ENCODE data around the gene SPRR5. TPM values are rescaled to one million over a fixed set of nuclear protein-coding genes. Genes with fewer than 3 reads are reported as not detected.

Gene SPRR5
- total and polyA plus RNA-seq, 2 experiments from 2014 or later: not detected

DNA sequence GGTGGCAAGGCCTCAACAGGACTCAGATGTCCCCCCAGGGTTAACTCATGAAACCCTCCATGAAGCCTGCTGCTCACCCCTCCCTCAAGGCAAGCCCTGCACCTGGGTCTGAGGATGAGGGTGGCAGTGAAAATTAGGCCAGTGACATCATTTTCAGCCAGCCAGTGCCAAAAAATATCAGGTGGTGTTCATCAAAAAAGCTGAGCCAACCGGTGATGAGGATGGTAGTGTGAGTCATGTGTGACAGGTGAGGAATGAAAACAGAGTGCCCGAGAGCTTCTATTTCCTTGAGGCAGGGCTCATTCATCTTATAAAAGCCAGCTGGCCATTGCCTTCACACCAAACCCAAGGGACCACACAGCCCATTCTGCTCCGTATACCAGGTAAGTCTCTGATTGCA is 36.7 kb downstream of the SPRR5 start, which contains the start of gene SPRR1A:
Gene SPRR1A (plus strand): TSS at position 339 of the 400 bp plus-strand sequence. CDS start 1,150 bp downstream, outside the sequence.
- H3K4me1 Mint-ChIP-seq: peaks cover 4% of the 10 kb centered on the region; the same call in 2 of the 3 replicates
- H3K27me3 Mint-ChIP-seq (ENCODE audit: insufficient read depth, low read depth, poor library complexity): peaks cover 13% of the 10 kb centered on the region
- TF ChIP-seq, protein P1, sequence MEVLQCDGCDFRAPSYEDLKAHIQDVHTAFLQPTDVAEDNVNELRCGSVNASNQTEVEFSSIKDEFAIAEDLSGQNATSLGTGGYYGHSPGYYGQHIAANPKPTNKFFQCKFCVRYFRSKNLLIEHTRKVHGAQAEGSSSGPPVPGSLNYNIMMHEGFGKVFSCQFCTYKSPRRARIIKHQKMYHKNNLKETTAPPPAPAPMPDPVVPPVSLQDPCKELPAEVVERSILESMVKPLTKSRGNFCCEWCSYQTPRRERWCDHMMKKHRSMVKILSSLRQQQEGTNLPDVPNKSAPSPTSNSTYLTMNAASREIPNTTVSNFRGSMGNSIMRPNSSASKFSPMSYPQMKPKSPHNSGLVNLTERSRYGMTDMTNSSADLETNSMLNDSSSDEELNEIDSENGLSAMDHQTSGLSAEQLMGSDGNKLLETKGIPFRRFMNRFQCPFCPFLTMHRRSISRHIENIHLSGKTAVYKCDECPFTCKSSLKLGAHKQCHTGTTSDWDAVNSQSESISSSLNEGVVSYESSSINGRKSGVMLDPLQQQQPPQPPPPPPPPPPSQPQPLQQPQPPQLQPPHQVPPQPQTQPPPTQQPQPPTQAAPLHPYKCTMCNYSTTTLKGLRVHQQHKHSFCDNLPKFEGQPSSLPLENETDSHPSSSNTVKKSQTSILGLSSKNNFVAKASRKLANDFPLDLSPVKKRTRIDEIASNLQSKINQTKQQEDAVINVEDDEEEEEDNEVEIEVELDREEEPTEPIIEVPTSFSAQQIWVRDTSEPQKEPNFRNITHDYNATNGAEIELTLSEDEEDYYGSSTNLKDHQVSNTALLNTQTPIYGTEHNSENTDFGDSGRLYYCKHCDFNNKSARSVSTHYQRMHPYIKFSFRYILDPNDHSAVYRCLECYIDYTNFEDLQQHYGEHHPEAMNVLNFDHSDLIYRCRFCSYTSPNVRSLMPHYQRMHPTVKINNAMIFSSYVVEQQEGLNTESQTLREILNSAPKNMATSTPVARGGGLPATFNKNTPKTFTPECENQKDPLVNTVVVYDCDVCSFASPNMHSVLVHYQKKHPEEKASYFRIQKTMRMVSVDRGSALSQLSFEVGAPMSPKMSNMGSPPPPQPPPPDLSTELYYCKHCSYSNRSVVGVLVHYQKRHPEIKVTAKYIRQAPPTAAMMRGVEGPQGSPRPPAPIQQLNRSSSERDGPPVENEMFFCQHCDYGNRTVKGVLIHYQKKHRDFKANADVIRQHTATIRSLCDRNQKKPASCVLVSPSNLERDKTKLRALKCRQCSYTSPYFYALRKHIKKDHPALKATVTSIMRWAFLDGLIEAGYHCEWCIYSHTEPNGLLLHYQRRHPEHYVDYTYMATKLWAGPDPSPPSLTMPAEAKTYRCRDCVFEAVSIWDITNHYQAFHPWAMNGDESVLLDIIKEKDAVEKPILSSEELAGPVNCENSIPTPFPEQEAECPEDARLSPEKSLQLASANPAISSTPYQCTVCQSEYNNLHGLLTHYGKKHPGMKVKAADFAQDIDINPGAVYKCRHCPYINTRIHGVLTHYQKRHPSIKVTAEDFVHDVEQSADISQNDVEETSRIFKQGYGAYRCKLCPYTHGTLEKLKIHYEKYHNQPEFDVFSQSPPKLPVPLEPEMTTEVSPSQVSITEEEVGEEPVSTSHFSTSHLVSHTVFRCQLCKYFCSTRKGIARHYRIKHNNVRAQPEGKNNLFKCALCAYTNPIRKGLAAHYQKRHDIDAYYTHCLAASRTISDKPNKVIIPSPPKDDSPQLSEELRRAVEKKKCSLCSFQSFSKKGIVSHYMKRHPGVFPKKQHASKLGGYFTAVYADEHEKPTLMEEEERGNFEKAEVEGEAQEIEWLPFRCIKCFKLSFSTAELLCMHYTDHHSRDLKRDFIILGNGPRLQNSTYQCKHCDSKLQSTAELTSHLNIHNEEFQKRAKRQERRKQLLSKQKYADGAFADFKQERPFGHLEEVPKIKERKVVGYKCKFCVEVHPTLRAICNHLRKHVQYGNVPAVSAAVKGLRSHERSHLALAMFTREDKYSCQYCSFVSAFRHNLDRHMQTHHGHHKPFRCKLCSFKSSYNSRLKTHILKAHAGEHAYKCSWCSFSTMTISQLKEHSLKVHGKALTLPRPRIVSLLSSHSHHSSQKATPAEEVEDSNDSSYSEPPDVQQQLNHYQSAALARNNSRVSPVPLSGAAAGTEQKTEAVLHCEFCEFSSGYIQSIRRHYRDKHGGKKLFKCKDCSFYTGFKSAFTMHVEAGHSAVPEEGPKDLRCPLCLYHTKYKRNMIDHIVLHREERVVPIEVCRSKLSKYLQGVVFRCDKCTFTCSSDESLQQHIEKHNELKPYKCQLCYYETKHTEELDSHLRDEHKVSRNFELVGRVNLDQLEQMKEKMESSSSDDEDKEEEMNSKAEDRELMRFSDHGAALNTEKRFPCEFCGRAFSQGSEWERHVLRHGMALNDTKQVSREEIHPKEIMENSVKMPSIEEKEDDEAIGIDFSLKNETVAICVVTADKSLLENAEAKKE (CRISPR knock-in tag; IDR thresholded peaks at IDR 0.05): no peak
- no peak for TF ChIP-seq POLR2AphosphoS5 (IDR thresholded peaks at IDR 0.05; ENCODE audit: low read depth)
- TF ChIP-seq CREB1 (CRISPR knock-in tag; IDR thresholded peaks at IDR 0.05; ENCODE audit: low read depth): no peak
- no peak for TF ChIP-seq NANOG (IDR thresholded peaks at IDR 0.05; ENCODE audit: borderline replicate concordance)
- TF ChIP-seq ETS1 (IDR thresholded peaks at IDR 0.05): no peak
- no peak for TF ChIP-seq ZNF114 (CRISPR knock-in tag; IDR thresholded peaks at IDR 0.05)
- no peak for TF ChIP-seq STAT1 (IDR thresholded peaks at IDR 0.05; ENCODE audit: unreplicated experiment)
- no peak for TF ChIP-seq ZNF331 (CRISPR knock-in tag; IDR thresholded peaks at IDR 0.05; ENCODE audit: low read depth)
- TF ChIP-seq EZH2phosphoT487 (IDR thresholded peaks at IDR 0.05; ENCODE audit: unreplicated experiment): no peak
- Histone ChIP-seq H3K79me2 (replicated peaks; ENCODE audit: insufficient read depth) (no peaks in the 10 kb centered on the region), H2AFZ (no peak within 1 kb of the TSS), H3K27me3 (ENCODE audit: insufficient read depth) (no peaks in the 10 kb centered on the region), H3K36me3 (ENCODE audit: insufficient read depth) (no peaks in the 10 kb centered on the region), H3K4me1 (ENCODE audit: insufficient read depth) (no peaks in the 10 kb centered on the region), H3K4me3 (no peak within 1 kb of the TSS), H3F3A (replicated peaks; ENCODE audit: low read depth) (no peaks in the 10 kb centered on the region), H4K20me1 (replicated peaks; ENCODE audit: insufficient read depth) (no peaks in the 10 kb centered on the region), H3K27ac (ENCODE audit: low read depth) (no peak within 1 kb of the TSS), H3K9me2 (ENCODE audit: insufficient read depth) (no peaks in the 10 kb centered on the region), H3K4me2 (no peak within 1 kb of the TSS)
- no peaks in the 10 kb centered on the region; the same call in 2 of the 3 replicates for H3K9me3 Mint-ChIP-seq
- DNase-seq (ENCODE audit: low spot score) (no peak), ATAC-seq (no peak)
- no peaks in the 10 kb centered on the region for H3K36me3 Mint-ChIP-seq (ENCODE audit: low read depth)
- no peak within 1 kb of the TSS for H3K4me3 Mint-ChIP-seq
- H3K27ac Mint-ChIP-seq: no peak within 1 kb of the TSS

All from GM23338 (cell line).